Tibial nerve (tissue), 4 donors: ENCODE data around the gene IGFL2. TPM values are rescaled to one million over a fixed set of nuclear protein-coding genes. Genes with fewer than 3 reads are reported as not detected.

Experiments
- DNase-seq, 2 donors: peaks; one replicate each; pipeline ENCODE4 v3.0.0-alpha.2; 2019; ENCODE audit warnings: low spot score in 2 of 2
- H3K27ac ChIP-seq, 4 donors: fragments of 200-600 bp; sonication (generic) in 3 of 4; one replicate each; pipeline ENCODE4 v1.5.1; 2017 to 2019; ENCODE audit warnings: mild to moderate bottlenecking in 1 of 4
- H3K27me3 ChIP-seq, 2 donors: fragments of 200-600 bp; sonication (generic) in 1 of 2; one replicate each; pipeline versions ENCODE4 v1.5.1 to v1.6.0; 2017 to 2019
- H3K36me3 ChIP-seq, 3 donors: fragments of 200-600 bp; sonication (generic); one replicate each; pipeline ENCODE4 v1.5.1; 2018 to 2019
- H3K4me1 ChIP-seq, 4 donors: fragments of 200-600 bp; sonication (generic) in 3 of 4; one replicate each; pipeline ENCODE4 v1.5.1; 2017 to 2019
- H3K4me3 ChIP-seq, 4 donors: fragments of 200-600 bp; sonication (generic) in 3 of 4; one replicate each; pipeline ENCODE4 v1.5.1; 2017 to 2019; ENCODE audit warnings: mild to moderate bottlenecking in 1 of 4, moderate library complexity in 1 of 4
- H3K9me3 ChIP-seq, 4 donors: fragments of 200-600 bp; sonication (generic) in 3 of 4; one replicate each; pipeline ENCODE4 v1.5.1; 2017 to 2019
- CTCF ChIP-seq, 5 experiments: fragments of 200-600 bp in 3 of 5; fragments of 450-650 bp in 2 of 5; sonication (generic) in 3 of 5; IDR thresholded peaks; one replicate each; pipeline ENCODE4 v1.5.1; 2016 to 2019; ENCODE audit warnings: antibody characterized with exemption in 5 of 5, mild to moderate bottlenecking in 3 of 5, moderate library complexity in 2 of 5
- EP300 ChIP-seq, 2 donors: sonication (generic); formaldehyde crosslinking; IDR thresholded peaks; one replicate each; pipeline ENCODE4 v1.6.1; 2017; ENCODE audit warnings: antibody characterized with exemption in 2 of 2, mild to moderate bottlenecking in 1 of 2
- POLR2A ChIP-seq, 2 donors: fragments of 450-650 bp; IDR thresholded peaks; one replicate each; pipeline ENCODE4 v1.6.1; 2017; ENCODE audit warnings: antibody characterized with exemption in 2 of 2, mild to moderate bottlenecking in 2 of 2, moderate library complexity in 2 of 2
- WGBS, 2 donors: methylation state at CpG; one replicate each; pipeline ENCODE4 v1.1.5; 2018; 5-methylcytosine and 5-hydroxymethylcytosine counted together
- total RNA-seq, 4 donors: library from RNA; depleted of rRNA; stranded (reverse); fragments of >200 nt; gene quantifications; one replicate each; pipeline ENCODE4 v1.1.0, GENCODE V29; 2016

Gene IGFL2
- total RNA-seq, 4 donors from 2014 or later = 1.0 TPM; not detected in 3

GRCh38 chr19:46142294-46142693 lies 5.7 kb upstream of the IGFL2 start:
- WGBS, 2 donors = 69 to 75% methylated on average over 4 of the region's 4 CpGs
- no peak for DNase-seq
- Histone ChIP-seq H3K4me3 (no peak overlapping the region), H3K27ac (no peak overlapping the region), H3K36me3 (no peaks in the 10 kb centered on the region), H3K4me1 (no peaks in the 10 kb centered on the region), H3K27me3 (no peaks in the 10 kb centered on the region), H3K9me3 (peaks cover 0 to 6% (median 0%) of the 10 kb centered on the region in 4 donors)
- TF ChIP-seq EP300 (IDR thresholded peaks at IDR 0.05) (no peak), POLR2A (IDR thresholded peaks at IDR 0.05) (no peak), CTCF (IDR thresholded peaks at IDR 0.05) (no peak)

- WGBS, 2 donors = 45 to 47% methylated on average over 3 of the region's 3 CpGs
- H3K4me1 ChIP-seq = no peaks in the 10 kb centered on the region
Observed at GRCh38 chr19:46144756-46145155, 3.3 kb upstream of the IGFL2 start.

GRCh38 chr19:46147166-46147740 lies 785 bp upstream of the IGFL2 start:
- no peaks in the 10 kb centered on the region for H3K4me1 ChIP-seq
- peaks cover 0 to 6% (median 0%) of the 10 kb centered on the region in 4 donors for H3K9me3 ChIP-seq
- TF ChIP-seq EP300 (IDR thresholded peaks at IDR 0.05) (no peak), CTCF (IDR thresholded peaks at IDR 0.05) (no peak), POLR2A (IDR thresholded peaks at IDR 0.05) (no peak)
- H3K27me3 ChIP-seq = no peaks in the 10 kb centered on the region
- H3K36me3 ChIP-seq = no peaks in the 10 kb centered on the region
- no peak overlapping the region for H3K27ac ChIP-seq
- WGBS, 2 donors = 66 to 67% methylated on average over 8 of the region's 8 CpGs
- H3K4me3 ChIP-seq = no peak overlapping the region
- DNase-seq = no peak

More at GRCh38 chr19:46144756-46145155, 3.3 kb upstream of the IGFL2 start:
- H3K9me3 ChIP-seq = peaks cover 0 to 6% (median 0%) of the 10 kb centered on the region in 4 donors
- H3K4me3 ChIP-seq = no peak overlapping the region
- no peak for DNase-seq
- no peak for TF ChIP-seq CTCF (IDR thresholded peaks at IDR 0.05)
- no peak for TF ChIP-seq POLR2A (IDR thresholded peaks at IDR 0.05)
- no peak for TF ChIP-seq EP300 (IDR thresholded peaks at IDR 0.05)
- no peaks in the 10 kb centered on the region for H3K27me3 ChIP-seq
- no peaks in the 10 kb centered on the region for H3K36me3 ChIP-seq
- no peak overlapping the region for H3K27ac ChIP-seq

GRCh38 chr19:46150606-46151005 lies 2.6 kb downstream of the IGFL2 start:
- no peak for DNase-seq
- no peak overlapping the region for H3K27ac ChIP-seq
- no peak overlapping the region for H3K4me3 ChIP-seq
- H3K4me1 ChIP-seq = no peaks in the 10 kb centered on the region
- 83 to 91% methylated on average over 5 of the region's 5 CpGs for WGBS, 2 donors
- no peaks in the 10 kb centered on the region for H3K27me3 ChIP-seq
- no peaks in the 10 kb centered on the region for H3K36me3 ChIP-seq
- no peaks in the 10 kb centered on the region for H3K9me3 ChIP-seq
- TF ChIP-seq EP300 (IDR thresholded peaks at IDR 0.05) (no peak), CTCF (IDR thresholded peaks at IDR 0.05) (no peak)

GRCh38 chr19:46155237-46155636 lies 7.2 kb downstream of the IGFL2 start:
- no peaks in the 10 kb centered on the region for H3K4me1 ChIP-seq
- TF ChIP-seq EP300 (IDR thresholded peaks at IDR 0.05) (no peak), POLR2A (IDR thresholded peaks at IDR 0.05) (no peak), CTCF (IDR thresholded peaks at IDR 0.05) (no peak)
- no peak overlapping the region for H3K4me3 ChIP-seq
- no peaks in the 10 kb centered on the region for H3K36me3 ChIP-seq
- WGBS, 2 donors = 48 to 55% methylated on average over 3 of the region's 3 CpGs
- DNase-seq = no peak
- no peaks in the 10 kb centered on the region for H3K9me3 ChIP-seq
- no peak overlapping the region for H3K27ac ChIP-seq
- no peaks in the 10 kb centered on the region for H3K27me3 ChIP-seq
